Activated T-cell treated with anti-CD3 and anti-CD28 coated beads, Interleukin-2, amount 50 U/mL, for 4 hours (primary cell): ENCODE measurements around the gene TPRG1L. TPM values are rescaled to one million over a fixed set of nuclear protein-coding genes. Genes with fewer than 3 reads are reported as not detected.

Experiments used
- ATAC-seq, 2 donors: fragments of 200-7000 bp; cut with Tn5 transposase; one replicate each; pipeline ENCODE4 v1.10.0; 2021
- DNase-seq: peaks from one replicate; pipeline ENCODE4 v3.0.0-alpha.2; 2020
- H3K27me3 Mint-ChIP-seq: one replicate; pipeline ENCODE4 v1.8.0; 2021; ENCODE audit warnings: low read depth, mixed read lengths
- H3K36me3 Mint-ChIP-seq: one replicate; pipeline ENCODE4 v1.8.0; 2022; ENCODE audit warnings: mixed read lengths; ENCODE audit not compliant: insufficient read depth
- H3K4me1 Mint-ChIP-seq: one replicate; pipeline ENCODE4 v1.8.0; 2021; ENCODE audit warnings: low read depth, mixed read lengths
- H3K4me3 Mint-ChIP-seq: one replicate; pipeline ENCODE4 v1.8.0; 2021; ENCODE audit warnings: mild to moderate bottlenecking, moderate library complexity, mixed read lengths
- H3K9me3 Mint-ChIP-seq: one replicate; pipeline ENCODE4 v1.8.0; 2021; ENCODE audit warnings: mixed read lengths
- total RNA-seq, 3 donors: library from RNA; stranded (reverse); gene quantifications; one replicate each; pipeline ENCODE4 v1.2.1, GENCODE V29; 2021

The TPRG1L gene
- total RNA-seq, 3 donors from 2014 or later = 15.0 to 17.6 (median 16.0) TPM

DNA sequence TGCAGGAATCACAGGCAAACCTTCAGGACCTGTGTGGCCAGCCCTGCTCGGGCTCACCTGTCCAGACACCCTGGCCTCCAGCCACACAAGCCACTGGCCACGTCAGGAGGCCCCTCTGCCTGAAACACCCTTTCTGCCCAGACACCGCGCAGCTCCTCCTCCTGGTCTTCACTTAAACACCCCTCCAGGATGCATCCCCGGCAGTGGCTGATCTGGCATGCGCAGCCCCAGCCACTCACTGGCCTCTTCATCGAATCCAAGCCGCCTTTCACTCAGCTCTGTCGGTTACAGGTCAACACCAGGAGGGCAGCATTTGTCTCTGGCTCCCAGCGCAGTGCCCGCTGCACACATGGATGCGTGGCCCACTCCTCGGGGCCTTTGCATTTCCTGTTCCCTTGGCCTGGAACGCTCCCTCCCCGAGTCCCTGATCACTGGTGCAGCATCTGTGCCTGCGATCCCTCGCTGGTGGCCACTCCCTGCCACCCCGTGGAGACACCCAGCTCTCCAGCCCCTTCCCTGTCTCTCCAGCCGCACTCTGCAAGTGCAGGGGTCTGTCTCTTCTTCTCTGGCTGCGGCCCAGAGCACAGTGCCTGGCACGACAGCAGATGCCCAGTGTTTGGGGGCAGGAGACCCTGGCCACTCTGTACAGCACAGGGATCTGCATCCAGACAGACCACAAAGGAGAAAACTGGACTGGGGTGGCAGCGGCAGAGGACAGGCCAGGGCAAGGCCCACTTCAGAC lies 9.4 kb downstream of the TPRG1L start:
- no peaks in the 10 kb centered on the region for H3K4me1 Mint-ChIP-seq
- DNase-seq = no peak
- H3K36me3 Mint-ChIP-seq = peaks cover 30% of the 10 kb centered on the region
- H3K27me3 Mint-ChIP-seq = no peaks in the 10 kb centered on the region
- ATAC-seq = no peak
- H3K4me3 Mint-ChIP-seq = no peak overlapping the region
- H3K9me3 Mint-ChIP-seq = no peaks in the 10 kb centered on the region

DNA sequence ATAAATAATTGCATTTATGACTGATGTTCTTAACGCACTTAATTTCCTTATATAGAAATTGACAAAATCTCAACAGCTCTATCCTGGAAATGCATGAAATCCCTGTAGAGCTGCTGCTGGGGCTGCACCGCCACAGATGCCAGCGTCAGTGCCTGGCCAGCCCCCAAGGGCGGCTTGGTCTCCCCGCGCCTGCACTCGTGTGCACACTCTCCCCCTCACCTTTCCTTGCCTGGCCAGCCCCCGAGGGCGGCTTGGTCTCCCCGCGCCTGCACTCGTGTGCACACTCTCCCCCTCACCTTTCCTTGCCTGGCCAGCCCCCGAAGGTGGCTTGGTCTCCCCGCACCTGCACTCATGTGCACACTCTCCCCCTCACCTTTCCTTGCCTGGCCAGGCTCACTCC lies 11.3 kb downstream of the TPRG1L start:
- Mint-ChIP-seq H3K27me3 (no peaks in the 10 kb centered on the region), H3K4me1 (no peaks in the 10 kb centered on the region), H3K4me3 (no peak overlapping the region), H3K36me3 (peaks cover 23% of the 10 kb centered on the region), H3K9me3 (no peaks in the 10 kb centered on the region)
- DNase-seq (no peak), ATAC-seq (no peak)

DNA sequence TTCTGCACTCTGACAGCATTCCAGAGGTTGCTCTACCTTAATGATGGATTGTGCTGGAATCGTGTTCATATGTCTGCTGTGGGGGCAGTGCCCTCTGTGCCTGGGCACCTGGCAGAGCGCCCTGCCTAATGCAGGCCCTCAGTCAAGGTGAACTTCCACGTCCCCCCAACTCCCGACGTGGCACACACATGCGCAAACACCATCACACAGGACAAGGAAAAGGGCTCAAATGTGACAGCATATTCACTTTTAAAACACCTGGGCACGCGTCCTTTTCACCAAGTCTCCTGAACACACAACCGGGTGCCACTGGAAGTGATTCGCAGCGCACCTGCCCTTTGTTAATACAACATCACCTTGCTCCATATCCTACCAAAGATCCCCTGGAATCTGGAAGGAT lies 11.7 kb downstream of the TPRG1L start:
- no peaks in the 10 kb centered on the region for H3K27me3 Mint-ChIP-seq
- no peaks in the 10 kb centered on the region for H3K9me3 Mint-ChIP-seq
- H3K36me3 Mint-ChIP-seq = peaks cover 25% of the 10 kb centered on the region
- DNase-seq (no peak), ATAC-seq (no peak)
- H3K4me1 Mint-ChIP-seq = no peaks in the 10 kb centered on the region
- no peak overlapping the region for H3K4me3 Mint-ChIP-seq

DNA sequence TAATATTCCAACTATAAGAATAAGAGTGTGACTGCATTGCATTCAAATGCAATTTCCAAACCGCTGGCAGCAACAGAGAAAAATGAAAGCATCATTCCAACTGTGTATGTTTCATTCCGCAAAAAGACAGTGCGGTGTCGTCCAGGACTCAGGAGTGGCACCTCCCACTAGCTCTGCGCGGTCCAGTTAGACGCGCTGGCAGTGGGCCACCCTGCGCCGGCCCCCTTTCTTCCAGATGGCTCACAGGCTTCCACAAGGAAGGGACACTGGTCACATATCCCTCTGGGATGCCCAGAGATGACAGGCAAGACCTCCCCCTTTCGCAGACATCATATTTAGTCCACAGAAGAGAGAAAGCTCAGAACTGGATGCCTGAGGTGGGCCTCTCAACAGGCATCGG lies 13.2 kb downstream of the TPRG1L start:
- DNase-seq (no peak), ATAC-seq (no peak)
- no peaks in the 10 kb centered on the region for H3K27me3 Mint-ChIP-seq
- H3K4me3 Mint-ChIP-seq = no peak overlapping the region
- no peaks in the 10 kb centered on the region for H3K4me1 Mint-ChIP-seq
- H3K36me3 Mint-ChIP-seq = peaks cover 38% of the 10 kb centered on the region
- no peaks in the 10 kb centered on the region for H3K9me3 Mint-ChIP-seq

DNA sequence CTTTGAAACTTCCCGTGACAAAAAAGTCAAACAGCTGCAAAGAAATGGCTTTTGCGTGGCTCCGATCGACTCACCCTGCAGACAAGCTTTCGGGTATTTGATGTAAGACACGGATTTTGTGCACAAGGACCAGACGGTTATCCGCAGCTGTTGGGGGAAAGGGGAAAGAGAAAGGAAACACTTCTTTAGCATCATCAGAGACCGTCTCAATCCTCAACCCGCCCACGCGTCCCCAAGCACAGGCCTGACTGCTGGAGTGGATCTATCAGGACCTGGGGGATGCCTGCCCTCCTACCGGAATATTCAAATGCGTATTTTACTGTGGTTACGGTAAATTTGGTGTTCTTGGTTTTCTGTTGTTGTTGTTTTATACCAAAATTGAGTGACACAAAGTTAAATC lies 13.9 kb downstream of the TPRG1L start:
- H3K36me3 Mint-ChIP-seq = peaks cover 36% of the 10 kb centered on the region
- no peak overlapping the region for H3K4me3 Mint-ChIP-seq

DNA sequence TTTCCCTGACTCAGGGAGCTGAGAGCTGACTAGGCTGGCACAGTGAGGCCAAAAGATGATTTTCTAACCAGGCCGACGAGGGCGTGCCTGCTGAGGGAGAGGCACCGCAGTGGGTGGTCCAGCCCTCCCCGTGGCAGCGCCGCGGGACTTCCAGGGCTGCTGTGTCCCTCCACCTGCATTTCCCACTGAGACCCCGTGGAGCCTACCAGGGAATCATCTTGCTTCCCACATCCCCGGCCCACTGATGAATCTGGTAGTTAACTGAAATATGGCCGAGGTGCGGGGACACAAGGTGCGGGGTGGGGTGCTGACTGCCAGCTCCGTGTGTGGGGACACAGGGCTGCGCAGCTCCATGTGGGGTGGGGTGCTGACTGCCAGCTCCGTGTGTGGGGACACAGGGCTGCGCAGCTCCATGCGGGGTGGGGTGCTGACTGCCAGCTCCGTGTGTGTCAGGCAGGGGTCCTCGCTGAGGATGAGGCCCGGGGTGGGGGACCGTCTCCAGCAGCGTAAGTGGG lies 14.6 kb downstream of the TPRG1L start:
- no peaks in the 10 kb centered on the region for H3K9me3 Mint-ChIP-seq
- ATAC-seq (no peak), DNase-seq (no peak)
- H3K4me1 Mint-ChIP-seq = no peaks in the 10 kb centered on the region
- H3K36me3 Mint-ChIP-seq = peaks cover 35% of the 10 kb centered on the region
- no peak overlapping the region for H3K4me3 Mint-ChIP-seq
- no peaks in the 10 kb centered on the region for H3K27me3 Mint-ChIP-seq

More for the DNA sequence above, 13.9 kb downstream of the TPRG1L start:
- no peaks in the 10 kb centered on the region for H3K27me3 Mint-ChIP-seq
- no peaks in the 10 kb centered on the region for H3K9me3 Mint-ChIP-seq
- ATAC-seq = no peak
- DNase-seq = no peak
- H3K4me1 Mint-ChIP-seq = no peaks in the 10 kb centered on the region

DNA sequence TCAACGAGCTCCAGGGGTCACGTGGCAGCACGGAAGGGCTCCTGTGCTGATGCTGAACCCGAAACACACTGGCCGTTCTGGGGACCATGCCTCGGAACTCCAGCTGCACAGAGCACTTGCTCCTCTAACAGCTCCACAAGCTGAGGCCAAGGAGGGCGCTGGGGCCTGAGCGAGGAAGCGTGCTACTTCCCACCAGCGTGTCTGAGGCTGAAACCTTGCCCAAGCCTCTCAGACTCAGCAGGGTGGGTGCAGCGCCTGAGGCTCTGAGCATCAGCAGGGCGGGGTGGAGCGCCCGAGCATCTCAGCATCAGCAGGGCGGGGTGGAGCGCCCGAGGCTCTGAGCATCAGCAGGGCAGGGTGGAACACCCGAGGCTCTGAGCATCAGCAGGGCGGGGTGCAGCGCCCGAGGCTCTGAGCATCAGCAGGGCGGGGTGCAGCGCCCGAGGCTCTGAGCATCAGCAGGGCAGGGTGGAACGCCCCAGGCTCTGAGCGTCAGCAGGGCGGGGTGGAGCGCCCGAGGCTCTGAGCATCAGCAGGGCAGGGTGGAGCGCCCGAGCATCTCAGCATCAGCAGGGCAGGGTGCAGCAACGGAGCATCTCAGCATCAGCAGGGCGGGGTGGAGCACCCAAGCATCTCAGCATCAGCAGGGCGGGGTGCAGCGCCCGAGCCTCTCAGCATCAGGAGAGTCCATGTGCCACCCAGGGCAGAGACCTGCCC lies 15.5 kb downstream of the TPRG1L start:
- no peak for ATAC-seq
- no peaks in the 10 kb centered on the region for H3K27me3 Mint-ChIP-seq
- peaks cover 35% of the 10 kb centered on the region for H3K36me3 Mint-ChIP-seq
- H3K9me3 Mint-ChIP-seq = no peaks in the 10 kb centered on the region
- DNase-seq = no peak
- H3K4me3 Mint-ChIP-seq = no peak overlapping the region
- no peaks in the 10 kb centered on the region for H3K4me1 Mint-ChIP-seq

DNA sequence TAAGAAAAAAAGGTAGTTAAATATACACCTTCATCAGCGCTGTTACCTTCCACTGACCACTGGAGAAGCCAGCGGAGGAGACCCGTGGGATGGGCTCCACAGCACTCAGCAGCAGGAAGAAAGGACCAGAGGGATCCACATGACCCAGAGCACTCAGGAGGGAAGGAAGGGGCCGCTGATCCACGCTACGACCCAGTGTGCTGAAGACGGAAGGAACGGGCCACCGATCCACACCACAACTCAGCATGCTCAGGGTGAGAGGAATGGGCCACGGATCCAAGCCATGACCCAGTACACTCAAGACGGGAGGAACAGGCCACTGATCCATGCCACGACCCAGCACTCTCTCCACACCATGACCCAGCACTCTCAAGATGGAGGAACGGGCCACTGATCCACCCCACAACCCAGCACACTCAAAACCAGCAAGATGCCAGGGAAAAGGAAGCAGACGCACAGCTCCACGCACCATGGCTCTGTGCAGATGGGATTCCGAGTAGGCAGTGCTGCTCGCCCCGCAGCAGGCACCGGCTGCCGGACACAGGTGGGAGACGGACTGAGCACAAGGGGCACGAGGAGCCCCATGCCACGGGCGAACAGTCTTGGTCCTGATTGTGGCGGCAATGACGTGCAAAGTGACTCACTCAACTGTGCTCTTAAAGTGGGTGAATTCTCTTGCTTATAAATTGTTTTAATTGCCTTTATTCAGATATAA lies 16.4 kb downstream of the TPRG1L start:
- Mint-ChIP-seq H3K27me3 (no peaks in the 10 kb centered on the region), H3K4me1 (no peaks in the 10 kb centered on the region), H3K9me3 (no peaks in the 10 kb centered on the region), H3K36me3 (peaks cover 36% of the 10 kb centered on the region), H3K4me3 (no peak overlapping the region)
- DNase-seq (no peak), ATAC-seq (no peak)

DNA sequence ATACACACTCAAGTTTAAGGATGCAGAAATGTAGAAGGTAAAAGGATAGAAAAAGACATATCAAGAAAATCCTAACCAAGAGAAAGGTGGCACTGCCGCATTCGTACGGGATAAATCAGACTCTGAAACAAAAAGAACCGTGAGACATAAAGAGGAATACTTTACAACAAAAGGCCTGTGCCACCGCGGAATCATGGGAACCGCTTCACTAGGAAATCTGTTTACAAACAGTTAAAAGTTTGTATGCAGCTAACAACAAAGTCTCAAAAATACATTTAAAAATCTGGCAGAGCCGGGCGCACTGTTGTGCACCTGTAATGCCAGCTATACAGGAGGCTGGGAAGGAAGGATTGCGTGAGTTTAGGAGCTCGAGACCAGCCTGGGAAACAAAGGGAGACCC lies 17.0 kb downstream of the TPRG1L start:
- peaks cover 30% of the 10 kb centered on the region for H3K36me3 Mint-ChIP-seq
- no peak overlapping the region for H3K4me3 Mint-ChIP-seq
- no peaks in the 10 kb centered on the region for H3K9me3 Mint-ChIP-seq
- DNase-seq (no peak), ATAC-seq (no peak)
- no peaks in the 10 kb centered on the region for H3K4me1 Mint-ChIP-seq
- H3K27me3 Mint-ChIP-seq = no peaks in the 10 kb centered on the region

DNA sequence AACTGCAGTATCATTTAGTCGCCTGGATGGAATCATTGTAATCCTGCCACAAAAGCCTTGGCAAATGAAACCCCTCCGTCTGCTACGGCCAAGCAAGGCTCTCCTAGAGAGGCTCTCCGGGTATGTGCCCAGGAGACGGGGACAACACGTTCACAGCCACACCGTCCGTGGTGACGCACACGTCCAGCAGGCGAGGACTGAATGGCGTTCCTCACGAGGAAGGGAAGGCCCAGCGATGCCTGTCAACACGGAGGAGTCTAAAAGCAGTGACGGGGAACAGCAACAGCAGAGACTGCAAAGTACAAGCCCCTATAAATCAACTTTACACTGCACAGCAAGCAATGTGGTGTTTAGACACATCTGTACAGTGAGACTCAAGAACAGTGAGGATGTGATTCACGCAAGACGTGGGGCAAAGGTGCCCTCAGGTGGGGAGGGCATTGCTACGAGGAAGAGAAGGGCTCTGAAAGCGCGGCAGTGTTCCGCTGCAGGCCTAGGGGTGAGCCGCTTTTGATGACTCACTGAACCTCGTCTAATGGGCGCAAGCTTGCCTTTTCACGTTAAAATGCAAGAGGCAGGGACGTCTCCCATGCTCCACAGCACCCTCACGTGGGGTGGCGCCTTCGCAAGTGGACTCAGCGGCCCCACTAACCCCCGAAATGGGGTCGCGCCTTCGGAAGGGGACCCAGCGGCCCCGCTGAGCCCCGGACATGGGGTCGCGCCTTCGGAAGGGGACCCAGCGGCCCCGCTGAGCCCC lies 18.3 kb downstream of the TPRG1L start:
- Mint-ChIP-seq H3K4me3 (no peak overlapping the region), H3K4me1 (peaks cover 4% of the 10 kb centered on the region), H3K9me3 (no peaks in the 10 kb centered on the region), H3K27me3 (no peaks in the 10 kb centered on the region), H3K36me3 (peaks cover 27% of the 10 kb centered on the region)
- ATAC-seq (no peak), DNase-seq (no peak)

DNA sequence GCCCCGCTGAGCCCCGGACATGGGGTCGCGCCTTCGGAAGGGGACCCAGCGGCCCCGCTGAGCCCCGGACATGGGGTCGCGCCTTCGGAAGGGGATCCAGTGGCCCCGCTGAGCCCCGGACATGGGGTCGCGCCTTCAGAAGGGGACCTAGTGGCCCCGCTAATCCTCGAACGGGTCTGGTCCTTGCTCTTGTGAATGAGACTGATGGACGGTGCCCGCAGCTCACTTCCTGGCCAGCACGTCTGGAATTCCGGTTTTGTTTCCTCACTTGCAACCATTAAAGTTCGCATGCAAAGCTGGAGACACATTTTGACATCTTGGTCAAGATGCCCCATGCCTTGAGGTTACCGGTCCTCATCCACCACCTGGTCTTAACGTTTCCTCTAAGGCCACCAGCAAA lies 19.5 kb downstream of the TPRG1L start:
- Mint-ChIP-seq H3K4me1 (peaks cover 16% of the 10 kb centered on the region), H3K9me3 (no peaks in the 10 kb centered on the region), H3K36me3 (peaks cover 24% of the 10 kb centered on the region), H3K4me3 (no peak overlapping the region), H3K27me3 (no peaks in the 10 kb centered on the region)
- DNase-seq = no peak
- no peak for ATAC-seq

DNA sequence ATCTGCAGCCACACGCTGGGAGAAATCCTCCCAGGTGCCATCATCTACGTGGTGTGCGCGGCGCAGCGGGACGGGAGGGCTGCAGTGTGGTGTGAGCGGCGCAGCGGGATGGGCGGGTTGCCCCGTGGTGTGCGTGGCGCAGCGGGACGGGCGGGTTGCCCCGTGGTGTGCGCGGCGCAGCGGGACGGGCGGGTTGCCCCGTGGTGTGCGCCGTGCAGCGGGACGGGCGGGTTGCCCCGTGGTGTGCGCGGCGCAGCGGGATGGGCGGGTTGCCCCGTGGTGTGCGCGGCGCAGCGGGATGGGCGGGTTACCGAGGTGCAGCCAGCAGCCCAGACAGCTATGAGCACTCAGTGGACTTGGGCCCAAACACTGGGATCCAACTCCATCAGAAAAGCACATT lies 20.4 kb downstream of the TPRG1L start:
- Mint-ChIP-seq H3K36me3 (peaks cover 24% of the 10 kb centered on the region), H3K9me3 (no peaks in the 10 kb centered on the region), H3K27me3 (no peaks in the 10 kb centered on the region), H3K4me3 (no peak overlapping the region), H3K4me1 (peaks cover 19% of the 10 kb centered on the region)
- DNase-seq (no peak), ATAC-seq (no peak)

DNA sequence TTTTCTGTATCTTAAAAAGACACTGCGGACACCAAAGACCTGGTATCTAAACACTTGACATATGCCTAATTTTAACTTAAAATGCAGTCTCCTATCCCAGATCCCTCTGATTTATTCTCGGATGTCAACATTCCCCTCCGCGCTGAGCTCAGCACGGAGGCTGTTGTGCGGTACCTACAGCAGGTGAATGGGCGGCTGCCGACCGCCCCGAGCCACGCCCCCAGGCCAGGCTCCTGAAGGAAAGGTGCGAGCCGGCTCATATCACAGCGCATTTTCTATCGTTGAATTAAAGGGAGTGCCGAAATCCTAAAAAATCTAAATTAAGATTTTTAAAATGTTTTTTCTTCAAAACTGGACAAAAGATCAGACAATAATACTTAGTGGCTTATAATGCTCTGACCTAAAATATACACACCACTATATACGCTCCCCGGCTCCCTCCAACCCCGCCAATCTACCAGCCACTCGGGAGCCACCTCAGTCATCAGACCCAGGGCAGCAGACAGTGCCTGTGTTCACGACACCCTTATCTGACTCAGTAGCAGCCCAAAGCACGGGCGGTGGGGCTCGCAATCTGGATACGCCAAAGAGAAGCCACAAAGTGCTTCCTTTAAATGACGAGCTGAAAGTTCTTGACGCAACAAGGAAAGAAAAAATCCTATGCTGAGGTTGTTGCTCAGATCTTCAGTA lies 21.0 kb downstream of the TPRG1L start:
- Mint-ChIP-seq H3K27me3 (peaks cover 2% of the 10 kb centered on the region), H3K36me3 (peaks cover 24% of the 10 kb centered on the region), H3K4me1 (peaks cover 21% of the 10 kb centered on the region), H3K9me3 (no peaks in the 10 kb centered on the region), H3K4me3 (no peak overlapping the region)
- ATAC-seq = no peak
- DNase-seq = no peak
